ENCODE data around the gene RIT1.
"Not testable (repeated sequence)": the region's sequence is repeated elsewhere in the genome, so short reads cannot be mapped to it uniquely, and the experiment has no call there.

Gene RIT1

GRCh38 chr1:155934097-155934935 is 23.2 kb upstream of the RIT1 start, which contains the start of gene KHDC4:
TSS of gene KHDC4 (minus strand) at chr1:155934413. CDS start at chr1:155934373, 40 bp downstream.
- DNase-seq (ENCODE audit: low read depth in 3 of 3, low spot score in 1 of 3) = peak; percentile 77 to 89 (median 86)

GRCh38 chr1:155933591-155934096 is 22.5 kb upstream of the RIT1 start:
- DNase-seq (ENCODE audit: low read depth in 3 of 3, low spot score in 1 of 3) = no peak

- DNase-seq (ENCODE audit: low read depth in 3 of 3, low spot score in 1 of 3) = no peak
These were observed 21.3 kb upstream of the RIT1 start for GRCh38 chr1:155932487-155932886.

- DNase-seq (ENCODE audit: low read depth in 3 of 3, low spot score in 1 of 3) = no peak
These were observed 20.9 kb upstream of the RIT1 start for GRCh38 chr1:155932081-155932480.

GRCh38 chr1:155931332-155932038 is 20.3 kb upstream of the RIT1 start:
- no peak for DNase-seq (ENCODE audit: low read depth in 3 of 3, low spot score in 1 of 3)

- not testable (repeated sequence) for DNase-seq (ENCODE audit: low read depth in 3 of 3, low spot score in 1 of 3)
These were observed 19.6 kb upstream of the RIT1 start for GRCh38 chr1:155930725-155931124.

GRCh38 chr1:155929057-155929456 is 17.9 kb upstream of the RIT1 start:
- no peak for DNase-seq (ENCODE audit: low read depth in 3 of 3, low spot score in 1 of 3)

- no peak for DNase-seq (ENCODE audit: low read depth in 3 of 3, low spot score in 1 of 3)
These were observed 14.4 kb upstream of the RIT1 start for GRCh38 chr1:155925506-155925905.

- DNase-seq (ENCODE audit: low read depth in 3 of 3, low spot score in 1 of 3) = no peak
These were observed 9.6 kb upstream of the RIT1 start for GRCh38 chr1:155920717-155921116.

GRCh38 chr1:155919801-155920200 is 8.7 kb upstream of the RIT1 start:
- DNase-seq (ENCODE audit: low read depth in 3 of 3, low spot score in 1 of 3) = no peak

- DNase-seq (ENCODE audit: low read depth in 3 of 3, low spot score in 1 of 3) = no peak
These were observed 7.5 kb upstream of the RIT1 start for GRCh38 chr1:155918660-155919059.

GRCh38 chr1:155913969-155914757 is 3.0 kb upstream of the RIT1 start:
- no peak for DNase-seq (ENCODE audit: low read depth in 3 of 3, low spot score in 1 of 3)

- no peak for DNase-seq (ENCODE audit: low read depth in 3 of 3, low spot score in 1 of 3)
These were observed 947 bp upstream of the RIT1 start for GRCh38 chr1:155912056-155912536.

GRCh38 chr1:155910621-155911121 is 478 bp downstream of the RIT1 start:
- DNase-seq (ENCODE audit: low read depth in 3 of 3, low spot score in 1 of 3) = no peak

GRCh38 chr1:155909894-155910293 is 1.3 kb downstream of the RIT1 start:
- no peak for DNase-seq (ENCODE audit: low read depth in 3 of 3, low spot score in 1 of 3)

- no peak for DNase-seq (ENCODE audit: low read depth in 3 of 3, low spot score in 1 of 3)
These were observed 6.9 kb downstream of the RIT1 start for GRCh38 chr1:155904261-155904660.

GRCh38 chr1:155900161-155900560 is 11.0 kb downstream of the RIT1 start:
- DNase-seq (ENCODE audit: low read depth in 3 of 3, low spot score in 1 of 3) = no peak

GRCh38 chr1:155899683-155900082 is 11.5 kb downstream of the RIT1 start:
- DNase-seq (ENCODE audit: low read depth in 3 of 3, low spot score in 1 of 3) = no peak

- no peak for DNase-seq (ENCODE audit: low read depth in 3 of 3, low spot score in 1 of 3)
These were observed 12.3 kb downstream of the RIT1 start for GRCh38 chr1:155898888-155899287.

GRCh38 chr1:155897746-155898145 is 13.4 kb downstream of the RIT1 start:
- no peak for DNase-seq (ENCODE audit: low read depth in 3 of 3, low spot score in 1 of 3)

GRCh38 chr1:155896476-155896875 is 14.7 kb downstream of the RIT1 start:
- DNase-seq (ENCODE audit: low read depth in 3 of 3, low spot score in 1 of 3) = not testable (repeated sequence)
